Measurements from ENCODE around the gene CABS1. TPM values are rescaled to one million over a fixed set of nuclear protein-coding genes. Genes with fewer than 3 reads are reported as not detected.

CABS1 gene
- polyA plus RNA-seq, 1 experiment, result not detected

DNA sequence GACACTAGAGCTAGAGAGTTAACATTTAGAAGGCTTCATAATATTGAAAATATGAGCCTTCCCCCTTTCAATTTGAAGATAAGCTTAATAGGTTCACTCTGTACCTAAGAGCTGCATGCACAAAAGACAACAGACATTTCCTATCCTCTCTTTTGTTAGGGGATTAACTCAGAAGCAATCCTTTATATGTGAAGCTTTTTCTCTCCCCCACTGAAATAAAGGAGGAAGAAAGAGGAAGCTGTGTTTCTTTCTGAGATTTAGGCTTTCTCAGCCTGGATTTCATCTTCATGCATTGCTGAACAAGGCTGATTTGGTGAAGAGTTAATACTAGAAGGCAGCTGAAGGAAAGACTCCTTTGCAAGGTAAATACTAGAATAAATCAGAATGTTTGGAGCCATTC is 21.0 kb upstream of the CABS1 start:
- CTCF ChIA-PET, result no interaction called here

GRCh38 chr4:70315928-70316327 is 18.9 kb upstream of the CABS1 start:
- TF ChIP-seq CTCF (IDR thresholded peaks at IDR 0.05; ENCODE audit: insufficient read depth, low read depth, low read length), result no peak
- Histone ChIP-seq H3K4me3 (ENCODE audit: low read depth, low read length) (no peak overlapping the region), H3K27me3 (ENCODE audit: control insufficient read depth, insufficient read depth, low read length) (no peaks in the 10 kb centered on the region), H3K36me3 (ENCODE audit: control insufficient read depth, insufficient read depth, low read length) (no peaks in the 10 kb centered on the region)
- ChIA-PET CTCF (no interaction called here), POLR2A (no interaction called here)
- DNase-seq (ENCODE audit: low read depth), result no peak

More for the DNA sequence above, 21.0 kb upstream of the CABS1 start:
- no peak for DNase-seq (ENCODE audit: low read depth)
- no peak for TF ChIP-seq CTCF (IDR thresholded peaks at IDR 0.05; ENCODE audit: insufficient read depth, low read depth, low read length)
- no peaks in the 10 kb centered on the region for H3K36me3 ChIP-seq (ENCODE audit: control insufficient read depth, insufficient read depth, low read length)
- POLR2A ChIA-PET, result no interaction called here
- no peaks in the 10 kb centered on the region for H3K27me3 ChIP-seq (ENCODE audit: control insufficient read depth, insufficient read depth, low read length)
- no peak overlapping the region for H3K4me3 ChIP-seq (ENCODE audit: low read depth, low read length)

DNA sequence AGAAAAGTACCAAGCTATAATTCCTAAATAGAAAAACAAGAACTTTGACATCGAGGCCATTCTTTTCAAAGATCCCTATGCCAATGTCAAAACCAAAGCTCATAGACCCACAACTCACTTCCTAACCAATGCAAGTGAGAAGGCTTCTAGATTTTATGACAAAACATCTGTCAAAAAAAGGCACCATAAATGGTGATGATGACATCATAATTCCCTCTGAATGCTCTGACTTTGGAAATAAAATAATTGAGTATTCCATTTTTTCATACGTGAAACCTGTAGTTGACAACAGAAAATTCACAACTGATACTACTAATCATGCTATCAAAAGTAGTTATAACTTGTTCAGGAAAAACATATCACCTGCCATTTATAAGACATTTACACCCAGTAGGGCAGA is 8.7 kb upstream of the CABS1 start:
- ChIA-PET CTCF (no interaction called here), POLR2A (no interaction called here)
- DNase-seq (ENCODE audit: low read depth), result no peak
- Histone ChIP-seq H3K27me3 (ENCODE audit: control insufficient read depth, insufficient read depth, low read length) (no peaks in the 10 kb centered on the region), H3K36me3 (ENCODE audit: control insufficient read depth, insufficient read depth, low read length) (no peaks in the 10 kb centered on the region), H3K4me3 (ENCODE audit: low read depth, low read length) (no peak overlapping the region)
- TF ChIP-seq CTCF (IDR thresholded peaks at IDR 0.05; ENCODE audit: insufficient read depth, low read depth, low read length), result no peak

GRCh38 chr4:70336043-70336442 is 1.3 kb downstream of the CABS1 start:
- Histone ChIP-seq H3K4me3 (ENCODE audit: low read depth, low read length) (no peak overlapping the region), H3K27me3 (ENCODE audit: control insufficient read depth, insufficient read depth, low read length) (no peaks in the 10 kb centered on the region), H3K36me3 (ENCODE audit: control insufficient read depth, insufficient read depth, low read length) (no peaks in the 10 kb centered on the region)
- CTCF ChIA-PET, result no interaction called here
- POLR2A ChIA-PET, result no interaction called here
- DNase-seq (ENCODE audit: low read depth), result no peak
- no peak for TF ChIP-seq CTCF (IDR thresholded peaks at IDR 0.05; ENCODE audit: insufficient read depth, low read depth, low read length)

DNA sequence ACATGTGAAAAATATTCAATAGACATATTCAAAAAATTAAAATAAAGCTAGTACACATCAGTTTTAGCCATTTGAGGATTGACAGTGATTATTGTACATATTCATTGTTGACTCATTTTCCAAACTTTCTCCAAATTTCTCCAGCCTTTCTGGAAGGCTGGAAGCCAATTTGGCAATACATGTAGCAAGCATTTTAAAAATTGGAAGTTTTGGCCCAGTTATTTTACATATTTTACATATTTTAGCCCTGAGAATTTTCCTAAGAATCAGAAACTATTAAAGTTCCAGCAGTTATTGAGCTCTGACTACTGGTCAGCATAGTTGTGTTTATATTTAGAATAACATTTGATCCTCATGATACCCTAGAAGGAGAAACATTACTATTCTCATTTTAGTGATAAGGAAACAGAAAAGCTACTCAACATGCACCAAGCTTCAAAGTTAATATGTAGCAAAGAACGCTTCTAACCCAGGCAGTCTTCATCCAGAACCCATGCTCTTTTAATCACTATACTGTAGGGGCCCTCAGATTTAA is 3.2 kb downstream of the CABS1 start:
- ChIA-PET CTCF (no interaction called here), POLR2A (no interaction called here)
- DNase-seq (ENCODE audit: low read depth), result no peak

More for the DNA sequence above, 3.2 kb downstream of the CABS1 start:
- H3K36me3 ChIP-seq (ENCODE audit: control insufficient read depth, insufficient read depth, low read length), result no peaks in the 10 kb centered on the region
- no peaks in the 10 kb centered on the region for H3K27me3 ChIP-seq (ENCODE audit: control insufficient read depth, insufficient read depth, low read length)
- no peak overlapping the region for H3K4me3 ChIP-seq (ENCODE audit: low read depth, low read length)
- no peak for TF ChIP-seq CTCF (IDR thresholded peaks at IDR 0.05; ENCODE audit: insufficient read depth, low read depth, low read length)
